ENCODE data around the gene IDS.
"Not testable (repeated sequence)": the region's sequence is repeated elsewhere in the genome, so short reads cannot be mapped to it uniquely, and the experiment has no call there.

IDS gene

GRCh38 chrX:149498767-149499166 is 6.3 kb downstream of the IDS start:
- DNase-seq (ENCODE audit: low spot score) = no peak

- DNase-seq (ENCODE audit: low spot score) = peak; percentile 60
Observed at GRCh38 chrX:149497626-149498025, 7.5 kb downstream of the IDS start.

GRCh38 chrX:149497054-149497453 is 8.1 kb downstream of the IDS start:
- DNase-seq (ENCODE audit: low spot score) = no peak

- DNase-seq (ENCODE audit: low spot score) = peak; percentile 75
Observed at GRCh38 chrX:149495573-149496071, 9.5 kb downstream of the IDS start.

GRCh38 chrX:149494844-149495565 is 10.1 kb downstream of the IDS start:
- no peak for DNase-seq (ENCODE audit: low spot score)

GRCh38 chrX:149493567-149494562 is 11.2 kb downstream of the IDS start:
- DNase-seq (ENCODE audit: low spot score) = no peak

- DNase-seq (ENCODE audit: low spot score) = no peak
Observed at GRCh38 chrX:149491812-149492211, 13.3 kb downstream of the IDS start.

GRCh38 chrX:149490100-149490499 is 15.0 kb downstream of the IDS start:
- DNase-seq (ENCODE audit: low spot score) = no peak

- not testable (repeated sequence) for DNase-seq (ENCODE audit: low spot score)
Observed at GRCh38 chrX:149488411-149489052, 16.6 kb downstream of the IDS start.

GRCh38 chrX:149488008-149488407 is 17.1 kb downstream of the IDS start:
- not testable (repeated sequence) for DNase-seq (ENCODE audit: low spot score)

- DNase-seq (ENCODE audit: low spot score) = no peak
Observed at GRCh38 chrX:149487292-149487691, 17.8 kb downstream of the IDS start.

- DNase-seq (ENCODE audit: low spot score) = no peak
Observed at GRCh38 chrX:149476513-149476912, 28.6 kb downstream of the IDS start.

GRCh38 chrX:149473966-149474365 is 31.1 kb downstream of the IDS start:
- no peak for DNase-seq (ENCODE audit: low spot score)

- no peak for DNase-seq (ENCODE audit: low spot score)
Observed at GRCh38 chrX:149473092-149473491, 32.0 kb downstream of the IDS start.

- no peak for DNase-seq (ENCODE audit: low spot score)
Observed at GRCh38 chrX:149472625-149473024, 32.5 kb downstream of the IDS start.

GRCh38 chrX:149471397-149471796 is 33.7 kb downstream of the IDS start:
- no peak for DNase-seq (ENCODE audit: low spot score)

GRCh38 chrX:149470955-149471354 is 34.2 kb downstream of the IDS start:
- DNase-seq (ENCODE audit: low spot score) = peak; percentile 85

- DNase-seq (ENCODE audit: low spot score) = no peak
Observed at GRCh38 chrX:149469406-149469805, 35.7 kb downstream of the IDS start.

GRCh38 chrX:149467920-149468319 is 37.2 kb downstream of the IDS start:
- no peak for DNase-seq (ENCODE audit: low spot score)

- no peak for DNase-seq (ENCODE audit: low spot score)
Observed at GRCh38 chrX:149467461-149467860, 37.6 kb downstream of the IDS start.

- DNase-seq (ENCODE audit: low spot score) = peak; percentile 50
Observed at GRCh38 chrX:149462849-149463248, 42.3 kb downstream of the IDS start.

- DNase-seq (ENCODE audit: low spot score) = no peak
Observed at GRCh38 chrX:149461746-149462145, 43.4 kb downstream of the IDS start.
